A549 (cell line): ENCODE results near the gene SMIM7.

Source experiments
- CBX8 ChIP-seq: fragments of 200-600 bp; sonication (generic); IDR thresholded peaks from 2 replicates; pipeline ENCODE4 v1.6.1; 2016
- CEBPB ChIP-seq, 2 experiments: fragments of >200 bp in 1 of 2; sonication (Bioruptor Twin) in 1 of 2; formaldehyde crosslinking in 1 of 2; IDR thresholded peaks; 2 replicates each; pipeline ENCODE4 v1.6.1; 2012 to 2016
- CTCF ChIP-seq: fragments of >200 bp; sonication (Bioruptor Twin); formaldehyde crosslinking; IDR thresholded peaks from 3 replicates; pipeline ENCODE4 v1.5.1; 2016
- EHF ChIP-seq: fragments of 250-450 bp; sonication (Bioruptor Pico); IDR thresholded peaks from 2 replicates; pipeline ENCODE4 v1.5.0; 2020; ENCODE audit warnings: mild to moderate bottlenecking
- ELK1 ChIP-seq: fragments of 150-350 bp; IDR thresholded peaks from 2 replicates; pipeline ENCODE4 v1.6.1; 2014; ENCODE audit warnings: low read depth, mild to moderate bottlenecking, low read length
- EP300 ChIP-seq, 2 experiments: fragments of >200 bp; sonication (Bioruptor Twin); formaldehyde crosslinking; IDR thresholded peaks; 2 replicates in 1 of 2; 3 replicates in 1 of 2; pipeline ENCODE4 v1.6.1; 2016 to 2017
- FOXS1 ChIP-seq: fragments of 250-450 bp; sonication (Bioruptor Pico); IDR thresholded peaks from 2 replicates; pipeline ENCODE4 v1.5.0; 2020; ENCODE audit warnings: mild to moderate bottlenecking, moderate library complexity
- HDAC2 ChIP-seq: fragments of 200-600 bp; sonication (generic); IDR thresholded peaks from 2 replicates; pipeline ENCODE4 v1.6.1; 2016
- JUN ChIP-seq, 2 experiments: fragments of >200 bp; sonication (Bioruptor Twin); formaldehyde crosslinking; IDR thresholded peaks; 2 replicates in 1 of 2; 3 replicates in 1 of 2; pipeline ENCODE4 v1.6.1; 2016 to 2017
- JUNB ChIP-seq: fragments of >200 bp; sonication (Bioruptor Twin); formaldehyde crosslinking; IDR thresholded peaks from 2 replicates; pipeline ENCODE4 v1.6.1; 2016
- KDM1A ChIP-seq: fragments of 200-600 bp; sonication (generic); IDR thresholded peaks from 2 replicates; pipeline ENCODE4 v1.6.1; 2016; ENCODE audit warnings: low read depth, mild to moderate bottlenecking
- NR3C1 ChIP-seq: fragments of >200 bp; sonication (Bioruptor Twin); formaldehyde crosslinking; IDR thresholded peaks from 3 replicates; pipeline ENCODE4 v1.6.1; 2017
- POLR2A ChIP-seq: IDR thresholded peaks from 2 replicates; pipeline ENCODE4 v1.6.1; 2012; ENCODE audit warnings: mild to moderate bottlenecking, low read length
- SMC3 ChIP-seq: fragments of >200 bp; sonication (Bioruptor Twin); formaldehyde crosslinking; IDR thresholded peaks from 3 replicates; pipeline ENCODE4 v1.6.1; 2018; ENCODE audit warnings: inconsistent platforms

- TF ChIP-seq CTCF = no peak
- TF ChIP-seq JUNB = no peak
- TF ChIP-seq ELK1 = no peak
- no peak for TF ChIP-seq EP300 (IDR thresholded peaks at IDR 0.05)
- TF ChIP-seq POLR2A = no peak
- TF ChIP-seq FOXS1 (CRISPR knock-in tag) = no peak
- no peak for TF ChIP-seq EHF (CRISPR knock-in tag)
- no peak for TF ChIP-seq CBX8
- no peak for TF ChIP-seq JUN (IDR thresholded peaks at IDR 0.05)
- no peak for TF ChIP-seq CEBPB (IDR thresholded peaks at IDR 0.05)
- no peak for TF ChIP-seq NR3C1
- TF ChIP-seq KDM1A = no peak
- TF ChIP-seq HDAC2 = no peak
- no peak for TF ChIP-seq SMC3
These were observed 39.9 kb downstream of the SMIM7 start for GRCh38 chr19:16620018-16620417.
